ENCODE results near the gene RASA2. TPM values are rescaled to one million over a fixed set of nuclear protein-coding genes. Genes with fewer than 3 reads are reported as not detected.

Gene RASA2
- total RNA-seq, 4 donors from 2014 or later: 10.6 to 15.5 (median 14.8) TPM

DNA sequence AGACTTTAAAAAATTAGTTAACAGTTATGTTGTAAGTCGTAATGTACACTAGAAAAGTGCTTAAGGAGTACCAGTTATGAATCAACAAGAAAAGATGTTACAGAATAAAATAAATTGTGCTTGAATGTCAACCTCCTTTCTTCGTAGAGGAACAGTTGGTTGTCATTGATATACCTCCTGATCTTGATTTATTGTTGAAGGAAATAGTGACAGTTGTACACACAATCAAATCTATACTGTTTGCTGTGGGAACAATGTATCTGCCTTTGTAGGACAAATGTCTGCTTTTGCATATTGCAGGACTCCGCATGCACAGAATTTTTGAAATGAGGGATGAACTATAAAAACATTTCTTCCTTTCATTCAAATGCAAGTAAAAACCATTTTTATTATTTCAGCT lies 19.2 kb downstream of the RASA2 start:
- Histone ChIP-seq H3K4me3 (no peak overlapping the region), H3K4me1 (no peaks in the 10 kb centered on the region), H3K9me3 (no peaks in the 10 kb centered on the region), H3K36me3 (no peaks in the 10 kb centered on the region), H3K27ac (no peak overlapping the region), H3K27me3 (no peaks in the 10 kb centered on the region)
- no peak for TF ChIP-seq CTCF (IDR thresholded peaks at IDR 0.05)
- TF ChIP-seq POLR2AphosphoS5 (IDR thresholded peaks at IDR 0.05): no peak
- no peak for ATAC-seq
- WGBS, 2 donors (ENCODE audit: low coverage in 1 of 2): 85 to 96% methylated on average over 3 of the region's 3 CpGs

- Histone ChIP-seq H3K4me1 (no peaks in the 10 kb centered on the region), H3K9me3 (no peaks in the 10 kb centered on the region), H3K27me3 (no peaks in the 10 kb centered on the region), H3K36me3 (peaks cover 0 to 3% of the 10 kb centered on the region in 2 donors), H3K4me3 (no peak overlapping the region), H3K27ac (no peak overlapping the region)
- 73 to 79% methylated on average over 3 of the region's 3 CpGs for WGBS, 2 donors (ENCODE audit: low coverage in 1 of 2)
- ATAC-seq: no peak
- TF ChIP-seq CTCF (IDR thresholded peaks at IDR 0.05): no peak
- TF ChIP-seq POLR2AphosphoS5 (IDR thresholded peaks at IDR 0.05): no peak
- TF ChIP-seq EP300 (IDR thresholded peaks at IDR 0.05): no peak
- no peak for TF ChIP-seq POLR2A (IDR thresholded peaks at IDR 0.05)
Observed at GRCh38 chr3:141507392-141508066, 20.7 kb downstream of the RASA2 start.

DNA sequence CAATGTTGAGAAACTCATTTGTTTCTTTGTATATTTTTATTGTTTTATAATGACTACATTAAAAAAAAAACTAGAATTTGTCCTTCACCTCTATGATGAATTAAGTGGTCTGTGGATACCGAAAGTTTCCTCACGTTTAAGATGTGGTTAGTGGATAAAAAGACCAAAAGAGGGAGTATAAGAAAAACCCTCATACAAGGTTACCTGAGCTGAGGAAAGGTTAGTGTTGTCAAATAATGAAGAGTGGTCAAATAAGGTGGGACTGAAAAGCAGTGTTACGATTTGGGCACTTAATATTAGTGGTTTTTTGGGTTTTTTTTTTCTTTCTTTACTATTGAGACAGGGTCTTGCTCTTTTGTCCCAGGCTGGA lies 21.2 kb downstream of the RASA2 start:
- TF ChIP-seq EP300 (IDR thresholded peaks at IDR 0.05) (no peak), POLR2A (IDR thresholded peaks at IDR 0.05) (no peak), CTCF (IDR thresholded peaks at IDR 0.05) (no peak), POLR2AphosphoS5 (IDR thresholded peaks at IDR 0.05) (no peak)
- ATAC-seq: no peak
- WGBS, 2 donors (ENCODE audit: low coverage in 1 of 2): 88 to 95% methylated on average over 3 of the region's 3 CpGs

DNA sequence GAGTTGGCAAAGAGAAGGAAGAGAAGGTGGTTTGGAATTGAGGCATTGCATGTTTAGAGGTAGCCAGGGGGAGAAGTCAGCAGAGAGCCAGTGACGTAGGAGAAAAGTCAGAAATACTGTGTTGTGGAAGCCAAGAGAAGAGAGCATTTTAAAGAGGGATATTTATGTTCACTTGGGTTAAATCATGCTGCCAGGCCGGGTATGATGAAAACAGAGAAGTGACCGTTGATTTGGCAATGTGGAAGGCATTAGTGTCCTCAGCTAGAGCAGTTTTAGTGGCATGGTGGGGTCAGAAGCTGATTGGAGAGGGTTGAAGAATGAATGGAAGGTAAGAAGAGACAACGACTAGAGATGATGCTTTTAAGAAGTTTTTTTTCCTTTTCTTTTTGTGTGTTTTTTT lies 24.5 kb downstream of the RASA2 start:
- ATAC-seq: no peak
- peaks cover 0 to 23% of the 10 kb centered on the region in 2 donors for H3K36me3 ChIP-seq
- no peak for TF ChIP-seq POLR2A (IDR thresholded peaks at IDR 0.05)
- TF ChIP-seq EP300 (IDR thresholded peaks at IDR 0.05): no peak
- H3K4me3 ChIP-seq: no peak overlapping the region
- H3K4me1 ChIP-seq: no peaks in the 10 kb centered on the region
- H3K9me3 ChIP-seq: no peaks in the 10 kb centered on the region
- 83 to 96% methylated on average over 4 of the region's 4 CpGs for WGBS, 2 donors (ENCODE audit: low coverage in 1 of 2)
- H3K27me3 ChIP-seq: no peaks in the 10 kb centered on the region
- no peak overlapping the region for H3K27ac ChIP-seq

More for the DNA sequence above, 21.2 kb downstream of the RASA2 start:
- no peaks in the 10 kb centered on the region for H3K27me3 ChIP-seq
- no peak overlapping the region for H3K4me3 ChIP-seq
- no peak overlapping the region for H3K27ac ChIP-seq
- no peaks in the 10 kb centered on the region for H3K9me3 ChIP-seq
- peaks cover 0 to 7% of the 10 kb centered on the region in 2 donors for H3K36me3 ChIP-seq
- no peaks in the 10 kb centered on the region for H3K4me1 ChIP-seq

DNA sequence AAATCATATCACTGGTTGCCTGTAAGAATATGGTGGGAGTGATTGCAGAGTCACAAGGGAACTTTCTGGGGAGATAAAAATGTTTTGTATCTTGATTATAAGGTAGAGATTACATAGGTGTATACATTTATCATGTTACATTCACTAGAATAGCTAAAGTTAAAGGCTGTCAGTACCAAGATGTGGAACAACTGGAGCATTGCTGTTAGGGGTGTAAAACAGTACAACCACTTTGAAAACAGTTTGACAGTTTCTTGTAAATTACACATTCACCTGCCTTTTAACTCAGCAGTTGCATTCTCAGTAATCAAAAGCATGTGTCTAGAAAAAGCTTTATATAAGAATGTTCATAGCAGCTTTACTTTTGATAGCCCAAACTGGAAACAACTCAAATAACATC lies 27.6 kb downstream of the RASA2 start:
- Histone ChIP-seq H3K4me1 (no peaks in the 10 kb centered on the region), H3K4me3 (no peak overlapping the region), H3K27me3 (no peaks in the 10 kb centered on the region), H3K36me3 (peaks cover 0 to 42% of the 10 kb centered on the region in 2 donors), H3K27ac (no peak overlapping the region), H3K9me3 (no peaks in the 10 kb centered on the region)
- no peak for ATAC-seq
- TF ChIP-seq EP300 (IDR thresholded peaks at IDR 0.05): no peak

DNA sequence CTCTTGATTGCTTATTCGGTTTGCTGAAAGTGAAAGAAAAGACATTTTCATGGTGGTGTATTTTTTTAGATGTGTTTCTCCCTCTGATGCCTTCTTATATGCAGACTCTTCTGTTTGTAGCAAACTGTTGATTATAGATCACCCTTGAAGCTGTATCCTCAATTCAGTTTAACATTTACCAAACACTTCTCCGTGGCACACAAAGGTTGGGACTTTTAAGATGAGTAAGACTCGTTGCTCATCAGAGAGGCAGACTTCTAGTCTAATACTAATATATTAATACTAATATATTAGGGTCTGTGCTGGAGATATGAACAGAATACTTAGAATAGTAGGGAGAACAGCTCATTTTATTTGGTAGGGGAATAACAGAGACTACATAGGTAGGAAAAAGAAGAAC lies 32.8 kb downstream of the RASA2 start:
- no peaks in the 10 kb centered on the region for H3K9me3 ChIP-seq
- WGBS, 2 donors (ENCODE audit: low coverage in 1 of 2): 70 to 91% methylated on average over 2 to 3 of the region's 3 CpGs
- H3K36me3 ChIP-seq: peaks cover 0 to 51% of the 10 kb centered on the region in 2 donors
- no peak for ATAC-seq
- TF ChIP-seq CTCF (IDR thresholded peaks at IDR 0.05) (no peak), POLR2AphosphoS5 (IDR thresholded peaks at IDR 0.05) (no peak), POLR2A (IDR thresholded peaks at IDR 0.05) (no peak), EP300 (IDR thresholded peaks at IDR 0.05) (no peak)
- no peak overlapping the region for H3K27ac ChIP-seq
- H3K27me3 ChIP-seq: no peaks in the 10 kb centered on the region
- H3K4me1 ChIP-seq: no peaks in the 10 kb centered on the region
- no peak overlapping the region for H3K4me3 ChIP-seq
